22Rv1 (cell line): ENCODE data around the gene STUM.

Experiments
- ZFX ChIP-seq: fragments of 450-650 bp; IDR thresholded peaks from 2 replicates; pipeline ENCODE4 v1.6.1; 2017; ENCODE audit warnings: antibody characterized with exemption, borderline replicate concordance
- TF ChIP-seq, protein P1 (sequence below): fragments of 450-650 bp; IDR thresholded peaks from 2 replicates; pipeline ENCODE4 v1.5.1; 2017; ENCODE audit warnings: mild to moderate bottlenecking

GRCh38 chr1:226632922-226633351 lies 84.4 kb downstream of the STUM start:
- TF ChIP-seq, protein P1, sequence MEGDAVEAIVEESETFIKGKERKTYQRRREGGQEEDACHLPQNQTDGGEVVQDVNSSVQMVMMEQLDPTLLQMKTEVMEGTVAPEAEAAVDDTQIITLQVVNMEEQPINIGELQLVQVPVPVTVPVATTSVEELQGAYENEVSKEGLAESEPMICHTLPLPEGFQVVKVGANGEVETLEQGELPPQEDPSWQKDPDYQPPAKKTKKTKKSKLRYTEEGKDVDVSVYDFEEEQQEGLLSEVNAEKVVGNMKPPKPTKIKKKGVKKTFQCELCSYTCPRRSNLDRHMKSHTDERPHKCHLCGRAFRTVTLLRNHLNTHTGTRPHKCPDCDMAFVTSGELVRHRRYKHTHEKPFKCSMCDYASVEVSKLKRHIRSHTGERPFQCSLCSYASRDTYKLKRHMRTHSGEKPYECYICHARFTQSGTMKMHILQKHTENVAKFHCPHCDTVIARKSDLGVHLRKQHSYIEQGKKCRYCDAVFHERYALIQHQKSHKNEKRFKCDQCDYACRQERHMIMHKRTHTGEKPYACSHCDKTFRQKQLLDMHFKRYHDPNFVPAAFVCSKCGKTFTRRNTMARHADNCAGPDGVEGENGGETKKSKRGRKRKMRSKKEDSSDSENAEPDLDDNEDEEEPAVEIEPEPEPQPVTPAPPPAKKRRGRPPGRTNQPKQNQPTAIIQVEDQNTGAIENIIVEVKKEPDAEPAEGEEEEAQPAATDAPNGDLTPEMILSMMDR, result no peak
- no peak for TF ChIP-seq ZFX
